ENCODE data around the gene IREB2. TPM values are rescaled to one million over a fixed set of nuclear protein-coding genes. Genes with fewer than 3 reads are reported as not detected.

The IREB2 gene
- total RNA-seq, 1 experiment from 2014 or later = 37.6 TPM

GRCh38 chr15:78417754-78418630, 20.0 kb upstream of the IREB2 start:
- H3K4me3 ChIP-seq (ENCODE audit: insufficient read depth, low read depth, low read length) = no peak overlapping the region
- DNase-seq = no peak

DNA sequence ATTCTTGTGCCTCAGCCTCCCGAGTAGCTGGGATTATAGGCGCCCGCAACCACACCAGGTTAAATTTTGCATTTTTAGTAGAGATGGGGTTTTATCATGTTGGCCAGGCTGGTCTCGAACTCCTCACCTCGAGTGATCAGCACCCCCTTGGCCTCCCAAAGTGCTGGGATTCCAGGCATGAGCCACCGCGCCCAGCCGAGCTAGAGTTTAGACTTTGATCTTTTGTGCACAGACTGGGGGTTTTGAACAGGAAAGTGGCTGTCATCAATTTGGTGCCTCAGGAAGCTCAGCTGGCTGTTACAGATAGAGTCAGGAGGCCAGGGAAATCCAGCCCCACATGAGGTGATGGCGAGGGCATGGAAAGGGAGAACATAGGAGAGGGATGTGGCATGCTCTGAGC, 19.3 kb upstream of the IREB2 start:
- Histone ChIP-seq H3K4me3 (ENCODE audit: insufficient read depth, low read depth, low read length) (no peak overlapping the region), H3K27me3 (ENCODE audit: control insufficient read depth, insufficient read depth, low read length) (no peaks in the 10 kb centered on the region), H3K36me3 (replicated peaks; ENCODE audit: control insufficient read depth, insufficient read depth, low read length) (no peaks in the 10 kb centered on the region)
- DNase-seq = no peak

More at GRCh38 chr15:78417754-78418630, 20.0 kb upstream of the IREB2 start:
- Histone ChIP-seq H3K27me3 (ENCODE audit: control insufficient read depth, insufficient read depth, low read length) (no peaks in the 10 kb centered on the region), H3K36me3 (replicated peaks; ENCODE audit: control insufficient read depth, insufficient read depth, low read length) (no peaks in the 10 kb centered on the region)

- Histone ChIP-seq H3K27me3 (ENCODE audit: control insufficient read depth, insufficient read depth, low read length) (no peaks in the 10 kb centered on the region), H3K4me3 (ENCODE audit: insufficient read depth, low read depth, low read length) (no peak overlapping the region)
These were observed 18.6 kb upstream of the IREB2 start for GRCh38 chr15:78419367-78419766.

GRCh38 chr15:78420220-78420619, 17.8 kb upstream of the IREB2 start:
- H3K36me3 ChIP-seq (replicated peaks; ENCODE audit: control insufficient read depth, insufficient read depth, low read length) = no peaks in the 10 kb centered on the region
- no peak overlapping the region for H3K4me3 ChIP-seq (ENCODE audit: insufficient read depth, low read depth, low read length)
- DNase-seq = no peak
- H3K27me3 ChIP-seq (ENCODE audit: control insufficient read depth, insufficient read depth, low read length) = no peaks in the 10 kb centered on the region

More at GRCh38 chr15:78419367-78419766, 18.6 kb upstream of the IREB2 start:
- DNase-seq = no peak
- H3K36me3 ChIP-seq (replicated peaks; ENCODE audit: control insufficient read depth, insufficient read depth, low read length) = no peaks in the 10 kb centered on the region

GRCh38 chr15:78420766-78421165, 17.2 kb upstream of the IREB2 start:
- H3K27me3 ChIP-seq (ENCODE audit: control insufficient read depth, insufficient read depth, low read length) = no peaks in the 10 kb centered on the region
- H3K36me3 ChIP-seq (replicated peaks; ENCODE audit: control insufficient read depth, insufficient read depth, low read length) = no peaks in the 10 kb centered on the region
- H3K4me3 ChIP-seq (ENCODE audit: insufficient read depth, low read depth, low read length) = no peak overlapping the region
- no peak for DNase-seq

DNA sequence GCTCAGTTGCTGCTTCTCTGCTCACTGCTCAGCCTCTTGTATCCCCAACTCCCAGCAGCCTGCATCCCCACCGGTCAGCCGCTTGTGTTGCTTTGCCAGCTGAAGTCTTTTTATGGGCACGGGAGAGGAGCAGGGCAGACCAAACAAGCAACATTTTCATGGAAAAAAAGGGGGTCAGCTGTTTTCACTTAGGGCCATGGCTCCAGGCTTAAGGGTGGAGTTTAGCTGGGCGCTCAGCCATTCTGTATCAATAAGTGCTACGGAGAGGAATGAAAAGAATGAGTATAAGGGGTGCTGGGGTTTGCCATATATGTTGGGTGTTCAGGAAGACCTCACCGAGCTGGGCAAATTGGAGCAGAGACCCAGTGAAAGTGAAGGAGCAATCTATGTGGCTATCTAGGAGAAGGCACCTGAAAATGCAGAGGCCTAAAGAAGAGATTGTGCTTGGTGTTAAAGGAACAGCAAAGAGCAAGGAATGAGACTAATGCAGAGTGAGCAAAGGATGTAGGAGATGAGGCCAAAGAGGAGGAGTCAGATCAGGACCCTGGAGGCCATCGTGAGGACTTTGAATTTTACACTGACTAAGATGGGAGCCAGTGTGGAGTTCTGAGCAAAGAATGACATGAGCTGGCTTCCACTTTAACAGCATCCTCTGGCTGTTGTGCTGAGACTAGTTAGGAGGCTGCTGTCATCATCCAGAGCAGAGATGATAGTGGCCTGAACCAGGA, 16.6 kb upstream of the IREB2 start:
- Histone ChIP-seq H3K27me3 (ENCODE audit: control insufficient read depth, insufficient read depth, low read length) (no peaks in the 10 kb centered on the region), H3K4me3 (ENCODE audit: insufficient read depth, low read depth, low read length) (no peak overlapping the region), H3K36me3 (replicated peaks; ENCODE audit: control insufficient read depth, insufficient read depth, low read length) (no peaks in the 10 kb centered on the region)
- DNase-seq = no peak

DNA sequence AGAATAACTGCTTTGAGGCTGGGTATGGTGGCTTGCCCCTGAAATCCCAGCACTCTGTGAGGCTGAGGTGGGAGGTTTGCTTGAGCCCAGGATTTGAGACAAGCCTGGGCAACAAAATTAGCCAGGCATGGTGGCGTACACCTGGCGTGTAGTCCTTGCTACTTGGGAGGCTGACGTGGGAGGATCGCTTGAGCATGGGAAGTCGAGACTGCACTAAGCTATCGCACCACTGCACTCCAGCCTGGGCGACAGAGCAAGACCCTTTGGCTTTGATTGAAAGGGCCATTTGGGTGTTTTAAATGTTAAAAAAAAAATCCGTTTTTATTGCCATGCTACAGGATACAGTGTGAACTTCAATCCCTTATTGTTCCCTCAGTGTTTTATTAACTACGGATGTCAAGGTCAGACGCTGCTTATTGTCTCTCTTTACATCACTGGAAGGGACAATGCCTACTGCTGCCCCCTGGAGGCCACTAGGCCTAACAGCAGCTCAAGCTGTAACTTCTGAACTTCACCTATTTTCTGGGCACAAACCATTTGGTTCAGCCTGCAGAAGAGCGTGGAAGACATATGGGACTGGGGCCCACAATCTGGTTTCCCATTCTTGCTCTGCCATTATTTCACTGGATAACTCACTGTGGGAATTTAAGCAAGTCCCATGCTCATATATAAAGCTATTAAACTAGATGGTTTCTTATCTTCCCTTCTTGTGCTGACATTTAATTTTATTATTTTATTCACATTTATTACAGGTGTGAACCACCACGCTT, 15.3 kb upstream of the IREB2 start:
- H3K36me3 ChIP-seq (replicated peaks; ENCODE audit: control insufficient read depth, insufficient read depth, low read length) = no peaks in the 10 kb centered on the region
- H3K27me3 ChIP-seq (ENCODE audit: control insufficient read depth, insufficient read depth, low read length) = no peaks in the 10 kb centered on the region
- DNase-seq = peak; percentile 64
- no peak overlapping the region for H3K4me3 ChIP-seq (ENCODE audit: insufficient read depth, low read depth, low read length)

- Histone ChIP-seq H3K4me3 (ENCODE audit: insufficient read depth, low read depth, low read length) (no peak overlapping the region), H3K36me3 (replicated peaks; ENCODE audit: control insufficient read depth, insufficient read depth, low read length) (no peaks in the 10 kb centered on the region), H3K27me3 (ENCODE audit: control insufficient read depth, insufficient read depth, low read length) (no peaks in the 10 kb centered on the region)
- DNase-seq = no peak
These were observed 13.3 kb upstream of the IREB2 start for GRCh38 chr15:78424673-78425072.

- no peak for DNase-seq
- no peaks in the 10 kb centered on the region for H3K27me3 ChIP-seq (ENCODE audit: control insufficient read depth, insufficient read depth, low read length)
- no peak overlapping the region for H3K4me3 ChIP-seq (ENCODE audit: insufficient read depth, low read depth, low read length)
- no peaks in the 10 kb centered on the region for H3K36me3 ChIP-seq (replicated peaks; ENCODE audit: control insufficient read depth, insufficient read depth, low read length)
These were observed 12.4 kb upstream of the IREB2 start for GRCh38 chr15:78425643-78426042.

GRCh38 chr15:78426300-78426699, 11.7 kb upstream of the IREB2 start:
- no peaks in the 10 kb centered on the region for H3K36me3 ChIP-seq (replicated peaks; ENCODE audit: control insufficient read depth, insufficient read depth, low read length)
- no peak overlapping the region for H3K4me3 ChIP-seq (ENCODE audit: insufficient read depth, low read depth, low read length)
- DNase-seq = no peak
- H3K27me3 ChIP-seq (ENCODE audit: control insufficient read depth, insufficient read depth, low read length) = no peaks in the 10 kb centered on the region

DNA sequence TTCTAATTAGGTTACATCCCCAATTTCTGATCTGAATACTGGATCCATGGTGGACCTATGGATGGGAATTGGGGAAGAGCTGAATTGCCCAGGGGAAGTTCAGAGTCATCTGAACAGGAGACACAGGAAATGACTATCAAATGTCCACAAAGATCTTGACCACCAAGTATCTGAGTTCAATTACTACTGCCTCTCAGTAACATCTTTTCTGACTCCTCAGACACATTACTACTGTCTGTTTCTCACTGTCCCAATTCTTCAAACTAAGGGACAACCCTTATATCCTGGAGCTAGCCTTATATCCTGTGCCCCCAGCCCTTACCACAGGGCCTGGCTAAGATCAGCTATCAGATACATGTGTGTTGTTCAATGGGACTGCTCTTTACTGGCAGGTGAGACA, 10.1 kb upstream of the IREB2 start:
- DNase-seq = no peak

GRCh38 chr15:78429477-78429876, 8.5 kb upstream of the IREB2 start:
- Histone ChIP-seq H3K36me3 (replicated peaks; ENCODE audit: control insufficient read depth, insufficient read depth, low read length) (no peaks in the 10 kb centered on the region), H3K27me3 (ENCODE audit: control insufficient read depth, insufficient read depth, low read length) (no peaks in the 10 kb centered on the region), H3K4me3 (ENCODE audit: insufficient read depth, low read depth, low read length) (no peak overlapping the region)
- DNase-seq = no peak

More for the DNA sequence above, 10.1 kb upstream of the IREB2 start:
- Histone ChIP-seq H3K4me3 (ENCODE audit: insufficient read depth, low read depth, low read length) (no peak overlapping the region), H3K36me3 (replicated peaks; ENCODE audit: control insufficient read depth, insufficient read depth, low read length) (no peaks in the 10 kb centered on the region), H3K27me3 (ENCODE audit: control insufficient read depth, insufficient read depth, low read length) (no peaks in the 10 kb centered on the region)

DNA sequence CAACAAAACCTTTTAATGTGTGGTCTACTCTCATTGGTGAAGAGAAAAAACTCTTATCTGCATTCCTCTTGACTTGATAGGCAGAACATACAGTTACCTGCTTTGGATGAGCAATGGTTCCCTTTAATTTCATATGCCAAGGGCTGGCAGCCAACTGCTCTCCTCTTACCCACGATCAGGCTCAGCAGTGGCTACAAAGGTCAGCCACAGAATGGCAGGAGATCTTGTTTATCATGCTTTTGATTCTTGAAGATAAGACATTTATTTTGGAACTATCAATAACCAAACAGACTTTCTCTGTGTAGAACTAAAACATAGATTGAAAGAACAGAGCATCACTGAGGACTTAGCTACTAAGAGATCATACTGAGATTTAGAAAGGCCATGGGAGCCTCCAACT, 6.1 kb upstream of the IREB2 start:
- no peak for DNase-seq
- Histone ChIP-seq H3K36me3 (replicated peaks; ENCODE audit: control insufficient read depth, insufficient read depth, low read length) (no peaks in the 10 kb centered on the region), H3K27me3 (ENCODE audit: control insufficient read depth, insufficient read depth, low read length) (no peaks in the 10 kb centered on the region), H3K4me3 (ENCODE audit: insufficient read depth, low read depth, low read length) (no peak overlapping the region)

DNA sequence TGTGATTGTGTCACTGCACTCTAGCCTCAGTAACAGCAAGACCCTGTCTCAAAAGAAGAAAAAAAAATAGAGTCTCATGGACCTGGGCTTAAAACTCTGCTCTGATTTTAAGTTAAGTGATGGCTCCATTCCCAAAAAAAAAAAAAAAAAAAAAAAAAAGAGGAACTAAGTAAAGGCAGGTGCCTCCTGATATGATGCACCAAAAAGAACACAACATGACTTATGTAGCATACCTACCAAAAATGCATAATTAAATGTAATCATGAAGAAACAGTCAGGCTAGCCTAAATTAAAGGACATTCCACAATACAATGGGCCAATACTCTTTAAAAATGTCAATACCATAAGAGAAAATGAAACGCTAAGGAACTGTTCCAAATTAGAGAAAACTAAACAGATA, 5.4 kb upstream of the IREB2 start:
- no peak for DNase-seq
- H3K36me3 ChIP-seq (replicated peaks; ENCODE audit: control insufficient read depth, insufficient read depth, low read length) = no peaks in the 10 kb centered on the region
- no peaks in the 10 kb centered on the region for H3K27me3 ChIP-seq (ENCODE audit: control insufficient read depth, insufficient read depth, low read length)
- no peak overlapping the region for H3K4me3 ChIP-seq (ENCODE audit: insufficient read depth, low read depth, low read length)

All from H7 (cell line).